HG02588 (cell line): ENCODE measurements around the gene RANBP10.

Source experiments
- ATAC-seq: cut with Tn5 transposase; IDR thresholded peaks from one replicate; pipeline ENCODE4 v1.9.1; 2021; ENCODE audit warnings: mild to moderate bottlenecking, moderate library complexity; ENCODE audit not compliant: unreplicated experiment

RANBP10 gene

GRCh38 chr16:67679935-67680897 lies 126.1 kb downstream of the RANBP10 start:
- ATAC-seq: no peak

GRCh38 chr16:67678354-67679023 lies 127.9 kb downstream of the RANBP10 start:
- no peak for ATAC-seq

GRCh38 chr16:67677712-67678111 lies 128.6 kb downstream of the RANBP10 start:
- ATAC-seq: no peak

GRCh38 chr16:67676939-67677338 lies 129.4 kb downstream of the RANBP10 start:
- ATAC-seq: no peak

GRCh38 chr16:67676516-67676915 lies 129.8 kb downstream of the RANBP10 start:
- no peak for ATAC-seq

GRCh38 chr16:67675999-67676398 lies 130.4 kb downstream of the RANBP10 start:
- no peak for ATAC-seq

- ATAC-seq: no peak
Observed at GRCh38 chr16:67675579-67675935, 130.8 kb downstream of the RANBP10 start.

- no peak for ATAC-seq
Observed at GRCh38 chr16:67674851-67675578, 131.3 kb downstream of the RANBP10 start.

GRCh38 chr16:67673712-67674580 lies 132.4 kb downstream of the RANBP10 start:
- ATAC-seq: no peak
